Measurements from ENCODE around the gene RHOBTB1. TPM values are rescaled to one million over a fixed set of nuclear protein-coding genes. Genes with fewer than 3 reads are reported as not detected.
"Not testable (repeated sequence)": the region's sequence is repeated elsewhere in the genome, so short reads cannot be mapped to it uniquely, and the experiment has no call there.

The RHOBTB1 gene
- total RNA-seq, 1 donor: 32.9 TPM

DNA sequence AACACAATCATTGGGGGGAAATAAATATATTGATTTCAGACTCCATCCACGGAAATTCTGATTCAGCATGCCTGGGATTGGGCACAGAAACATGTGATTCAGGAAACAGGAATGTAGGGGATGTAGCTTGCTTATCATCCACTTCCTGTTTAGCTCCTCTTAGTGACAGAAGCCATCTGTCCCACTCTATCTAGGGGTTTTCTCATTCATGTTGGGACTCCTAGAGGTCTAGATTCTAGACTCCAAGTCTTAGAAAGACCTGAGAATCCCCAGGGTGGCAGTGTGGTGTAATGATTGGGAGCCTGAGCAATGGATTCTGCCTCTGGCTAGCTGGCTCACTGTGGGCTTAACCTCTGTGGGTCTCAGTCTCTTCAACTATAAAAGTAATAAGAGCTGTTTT lies 97.8 kb downstream of the RHOBTB1 start:
- H3K4me1 ChIP-seq (ENCODE audit: insufficient read depth, low read length): peaks cover 6% of the 10 kb centered on the region
- H3K4me2 ChIP-seq (ENCODE audit: insufficient read depth, low read length): no peak overlapping the region
- H3K27ac ChIP-seq (ENCODE audit: low read depth, low read length): no peak overlapping the region
- no peaks in the 10 kb centered on the region for H3K79me2 ChIP-seq (ENCODE audit: insufficient read depth, low read length)
- no peaks in the 10 kb centered on the region for H3K9me3 ChIP-seq (ENCODE audit: low read depth, low read length)
- peak; percentile 57 for DNase-seq (ENCODE audit: insufficient read length, low spot score, missing footprints)
- no peaks in the 10 kb centered on the region for H3K36me3 ChIP-seq (ENCODE audit: insufficient read depth, low read length)
- peak overlapping the region; percentile 64 for H2AFZ ChIP-seq (ENCODE audit: low read length)
- H3K4me3 ChIP-seq (ENCODE audit: insufficient read depth, low read length): no peak overlapping the region
- H4K20me1 ChIP-seq (ENCODE audit: insufficient read depth, low read length): no peaks in the 10 kb centered on the region
- TF ChIP-seq CTCF (IDR thresholded peaks at IDR 0.05; ENCODE audit: extremely low read depth, low read depth, low read length): no peak
- no peaks in the 10 kb centered on the region for H3K27me3 ChIP-seq (ENCODE audit: insufficient read depth, low read length)

DNA sequence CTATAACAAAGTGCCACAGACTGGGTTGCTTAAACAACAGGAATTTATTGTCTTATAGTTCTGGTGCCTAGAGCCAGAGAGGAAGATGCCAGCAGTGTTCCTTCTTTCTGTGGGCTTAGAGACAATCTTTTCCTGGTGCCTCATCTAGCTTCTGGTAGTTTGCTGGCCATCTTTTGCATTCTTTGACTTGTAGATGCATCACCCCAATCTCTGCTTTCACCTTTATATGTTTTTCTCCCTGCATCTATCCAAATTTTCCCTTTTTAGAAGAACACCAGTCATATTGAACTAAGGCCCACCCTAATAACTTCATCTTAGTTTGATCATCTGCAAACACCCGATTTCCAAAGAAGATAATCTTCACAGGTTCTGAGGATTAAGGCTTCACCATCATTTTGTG lies 98.9 kb downstream of the RHOBTB1 start:
- no peak for TF ChIP-seq CTCF (IDR thresholded peaks at IDR 0.05; ENCODE audit: extremely low read depth, low read depth, low read length)
- no peak for DNase-seq (ENCODE audit: insufficient read length, low spot score, missing footprints)

GRCh38 chr10:60842694-60843093 lies 101.3 kb downstream of the RHOBTB1 start:
- Histone ChIP-seq H3K79me2 (ENCODE audit: insufficient read depth, low read length) (no peaks in the 10 kb centered on the region), H3K4me3 (ENCODE audit: insufficient read depth, low read length) (no peak overlapping the region), H3K4me1 (ENCODE audit: insufficient read depth, low read length) (peaks cover 6% of the 10 kb centered on the region), H4K20me1 (ENCODE audit: insufficient read depth, low read length) (no peaks in the 10 kb centered on the region), H3K4me2 (ENCODE audit: insufficient read depth, low read length) (no peak overlapping the region), H3K36me3 (ENCODE audit: insufficient read depth, low read length) (no peaks in the 10 kb centered on the region), H3K27me3 (ENCODE audit: insufficient read depth, low read length) (no peaks in the 10 kb centered on the region), H3K27ac (ENCODE audit: low read depth, low read length) (no peak overlapping the region), H2AFZ (ENCODE audit: low read length) (no peak overlapping the region), H3K9me3 (ENCODE audit: low read depth, low read length) (no peaks in the 10 kb centered on the region)
- no peak for TF ChIP-seq CTCF (IDR thresholded peaks at IDR 0.05; ENCODE audit: extremely low read depth, low read depth, low read length)
- DNase-seq (ENCODE audit: insufficient read length, low spot score, missing footprints): no peak

More for the DNA sequence above, 98.9 kb downstream of the RHOBTB1 start:
- no peak overlapping the region for H3K4me2 ChIP-seq (ENCODE audit: insufficient read depth, low read length)
- no peak overlapping the region for H3K4me3 ChIP-seq (ENCODE audit: insufficient read depth, low read length)
- no peak overlapping the region for H2AFZ ChIP-seq (ENCODE audit: low read length)
- no peaks in the 10 kb centered on the region for H3K9me3 ChIP-seq (ENCODE audit: low read depth, low read length)
- no peaks in the 10 kb centered on the region for H3K27me3 ChIP-seq (ENCODE audit: insufficient read depth, low read length)
- no peaks in the 10 kb centered on the region for H3K36me3 ChIP-seq (ENCODE audit: insufficient read depth, low read length)
- H4K20me1 ChIP-seq (ENCODE audit: insufficient read depth, low read length): no peaks in the 10 kb centered on the region
- H3K4me1 ChIP-seq (ENCODE audit: insufficient read depth, low read length): peaks cover 6% of the 10 kb centered on the region
- no peaks in the 10 kb centered on the region for H3K79me2 ChIP-seq (ENCODE audit: insufficient read depth, low read length)
- no peak overlapping the region for H3K27ac ChIP-seq (ENCODE audit: low read depth, low read length)

GRCh38 chr10:60841227-60841626 lies 102.8 kb downstream of the RHOBTB1 start:
- not testable (repeated sequence) for H2AFZ ChIP-seq (ENCODE audit: low read length); H3K4me1 ChIP-seq (ENCODE audit: insufficient read depth, low read length); H4K20me1 ChIP-seq (ENCODE audit: insufficient read depth, low read length); H3K27me3 ChIP-seq (ENCODE audit: insufficient read depth, low read length); H3K4me3 ChIP-seq (ENCODE audit: insufficient read depth, low read length); H3K4me2 ChIP-seq (ENCODE audit: insufficient read depth, low read length); H3K9me3 ChIP-seq (ENCODE audit: low read depth, low read length); H3K27ac ChIP-seq (ENCODE audit: low read depth, low read length); H3K36me3 ChIP-seq (ENCODE audit: insufficient read depth, low read length); DNase-seq (ENCODE audit: insufficient read length, low spot score, missing footprints); H3K79me2 ChIP-seq (ENCODE audit: insufficient read depth, low read length)
